Kidney (tissue), 14 donors: ENCODE data around the gene MRM1. TPM values are rescaled to one million over a fixed set of nuclear protein-coding genes. Genes with fewer than 3 reads are reported as not detected.

ENCODE experiments used
- DNase-seq, 5 donors: peaks; one replicate each; pipeline ENCODE4 v3.0.0-alpha.2; 2013 to 2020
- FAIRE-seq: peaks from 2 replicates; lab custom pipeline; 2012; peaks lifted over from hg19 to GRCh38; lab: Jason Lieb, UNC
- H3K27ac ChIP-seq, 2 donors: one replicate each; pipeline ENCODE4 v1.7.0; 2013; ENCODE audit warnings: low read depth in 2 of 2, low read length in 2 of 2, inconsistent platforms in 1 of 2
- H3K27me3 ChIP-seq: one replicate; pipeline ENCODE4 v1.7.1; 2013; ENCODE audit warnings: low read length, inconsistent platforms; ENCODE audit not compliant: control insufficient read depth, insufficient read depth
- H3K36me3 ChIP-seq, 3 donors: one replicate each; pipeline versions ENCODE4 v1.7.0 to v1.7.1; 2013; ENCODE audit warnings: low read length in 3 of 3, control low read depth in 1 of 3, inconsistent platforms in 1 of 3; ENCODE audit not compliant: insufficient read depth in 3 of 3, control insufficient read depth in 2 of 3
- H3K4me1 ChIP-seq, 3 donors: one replicate each; pipeline versions ENCODE4 v1.7.0 to v1.7.1; 2013; ENCODE audit warnings: low read length in 3 of 3, inconsistent platforms in 1 of 3, low read depth in 1 of 3; ENCODE audit not compliant: control insufficient read depth in 2 of 3, insufficient read depth in 2 of 3
- H3K4me3 ChIP-seq, 3 donors: one replicate each; pipeline versions ENCODE4 v1.7.0 to v1.8.1; 2013; ENCODE audit warnings: low read length in 3 of 3, control low read depth in 1 of 3, inconsistent platforms in 1 of 3
- H3K9ac ChIP-seq, 3 donors: one replicate each; pipeline versions ENCODE4 v1.7.0 to v1.7.1; 2013; ENCODE audit warnings: low read length in 3 of 3, control low read depth in 1 of 3, inconsistent platforms in 1 of 3
- H3K9me3 ChIP-seq, 3 donors: one replicate each; pipeline versions ENCODE4 v1.7.0 to v1.7.1; 2013; ENCODE audit warnings: low read length in 3 of 3, control low read depth in 1 of 3, inconsistent platforms in 1 of 3; ENCODE audit not compliant: control insufficient read depth in 2 of 3, insufficient read depth in 1 of 3
- intact Hi-C: fragments of 100-400 bp; cut with DNase I; formaldehyde crosslinking; loops from one replicate; pipeline ENCODE4 v1.11.1; 2022
- polyA plus RNA-seq: library from polyadenylated mRNA; stranded (reverse); fragments of 350-450 nt; fragmentation: Illumina TruSeq; extraction: RNeasy Lipid Tissue Mini Kit (QIAGEN cat#74804); gene quantifications from one replicate; pipeline ENCODE4 v1.2.3, GENCODE V29; 2014; ENCODE audit warnings: low read depth, low replicate concordance; ENCODE audit not compliant: insufficient read depth
- total RNA-seq: library from RNA; stranded (reverse); fragmentation: NEBNext Ultra II Directional; extraction: Animal tissue kit (Norgen Biotek cat#: 25700); gene quantifications from one replicate; pipeline ENCODE4 v1.2.1, GENCODE V29; 2021
- TF ChIP-seq, protein P1 (sequence below): IDR thresholded peaks from 3 replicates; pipeline ENCODE4 v1.5.1; 2012; ENCODE audit warnings: mild to moderate bottlenecking, moderate library complexity, borderline replicate concordance; ENCODE audit not compliant: insufficient read depth; ENCODE audit errors: extremely low read depth
- donor health status: control.
- donor health status: control.
- donor health status: control.
- donor health status: control.
- donor health status: control.
- donor health status: DM: yes; HTN: yes; CAD: no.
- donor health status: Normal renal cell carcinoma (clear cell type).

MRM1 gene
- total and polyA plus RNA-seq, 2 donors from 2014 or later, result 8.3 to 12.4 TPM

- intact Hi-C loops, result no loop called here
- TF ChIP-seq, protein P1, sequence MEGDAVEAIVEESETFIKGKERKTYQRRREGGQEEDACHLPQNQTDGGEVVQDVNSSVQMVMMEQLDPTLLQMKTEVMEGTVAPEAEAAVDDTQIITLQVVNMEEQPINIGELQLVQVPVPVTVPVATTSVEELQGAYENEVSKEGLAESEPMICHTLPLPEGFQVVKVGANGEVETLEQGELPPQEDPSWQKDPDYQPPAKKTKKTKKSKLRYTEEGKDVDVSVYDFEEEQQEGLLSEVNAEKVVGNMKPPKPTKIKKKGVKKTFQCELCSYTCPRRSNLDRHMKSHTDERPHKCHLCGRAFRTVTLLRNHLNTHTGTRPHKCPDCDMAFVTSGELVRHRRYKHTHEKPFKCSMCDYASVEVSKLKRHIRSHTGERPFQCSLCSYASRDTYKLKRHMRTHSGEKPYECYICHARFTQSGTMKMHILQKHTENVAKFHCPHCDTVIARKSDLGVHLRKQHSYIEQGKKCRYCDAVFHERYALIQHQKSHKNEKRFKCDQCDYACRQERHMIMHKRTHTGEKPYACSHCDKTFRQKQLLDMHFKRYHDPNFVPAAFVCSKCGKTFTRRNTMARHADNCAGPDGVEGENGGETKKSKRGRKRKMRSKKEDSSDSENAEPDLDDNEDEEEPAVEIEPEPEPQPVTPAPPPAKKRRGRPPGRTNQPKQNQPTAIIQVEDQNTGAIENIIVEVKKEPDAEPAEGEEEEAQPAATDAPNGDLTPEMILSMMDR, result no peak
- Histone ChIP-seq H3K9ac (no peak overlapping the region), H3K4me3 (no peak overlapping the region), H3K9me3 (no peaks in the 10 kb centered on the region), H3K36me3 (peaks cover 6 to 23% (median 20%) of the 10 kb centered on the region in 3 donors), H3K27me3 (no peaks in the 10 kb centered on the region), H3K4me1 (no peaks in the 10 kb centered on the region), H3K27ac (no peak overlapping the region)
- no peak for DNase-seq
- FAIRE-seq, result no peak
These were observed 26.4 kb upstream of the MRM1 start for GRCh38 chr17:36575028-36575427.

- FAIRE-seq, result no peak
- no peak overlapping the region for H3K9ac ChIP-seq
- H3K27me3 ChIP-seq, result no peaks in the 10 kb centered on the region
- H3K9me3 ChIP-seq, result no peaks in the 10 kb centered on the region
- no peak overlapping the region for H3K4me3 ChIP-seq
- no peaks in the 10 kb centered on the region for H3K4me1 ChIP-seq
- no peak for DNase-seq
- TF ChIP-seq, protein P1, result no peak
- peaks cover 8 to 25% (median 24%) of the 10 kb centered on the region in 3 donors for H3K36me3 ChIP-seq
- intact Hi-C loops, result no loop called here
- H3K27ac ChIP-seq, result no peak overlapping the region
These were observed 24.6 kb upstream of the MRM1 start for GRCh38 chr17:36576793-36577192.

DNA sequence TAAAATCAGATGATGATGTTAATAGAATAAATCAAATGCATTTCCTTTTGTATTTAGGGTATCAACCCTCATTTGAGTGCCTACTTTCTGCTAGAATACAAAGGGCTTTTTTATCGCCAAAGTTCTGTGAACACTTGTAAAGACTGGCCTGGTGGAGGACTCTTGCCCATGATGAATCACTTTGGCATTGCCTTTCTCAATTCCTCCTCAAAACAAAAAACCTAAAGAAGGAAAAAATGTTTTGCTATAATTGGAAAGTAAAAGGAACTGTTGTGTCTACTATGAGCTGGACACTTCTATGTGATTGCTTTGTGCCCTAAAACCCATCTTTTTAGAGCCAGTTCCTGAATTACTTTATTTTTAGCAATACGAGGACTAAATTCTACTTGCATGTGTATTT, 22.7 kb upstream of the MRM1 start:
- H3K36me3 ChIP-seq, result peaks cover 9 to 34% (median 23%) of the 10 kb centered on the region in 3 donors
- intact Hi-C loops, result no loop called here
- no peaks in the 10 kb centered on the region for H3K4me1 ChIP-seq
- H3K9me3 ChIP-seq, result no peaks in the 10 kb centered on the region
- no peak overlapping the region for H3K27ac ChIP-seq
- FAIRE-seq (no peak), DNase-seq (no peak)
- H3K4me3 ChIP-seq, result no peak overlapping the region
- H3K9ac ChIP-seq, result no peak overlapping the region
- TF ChIP-seq, protein P1, result no peak
- H3K27me3 ChIP-seq, result no peaks in the 10 kb centered on the region

- Histone ChIP-seq H3K9ac (no peak overlapping the region), H3K27me3 (no peaks in the 10 kb centered on the region), H3K4me1 (no peaks in the 10 kb centered on the region), H3K27ac (no peak overlapping the region), H3K4me3 (no peak overlapping the region), H3K9me3 (no peaks in the 10 kb centered on the region), H3K36me3 (peaks cover 17 to 62% (median 31%) of the 10 kb centered on the region in 3 donors)
- intact Hi-C loops, result no loop called here
- TF ChIP-seq, protein P1, result no peak
- DNase-seq, result no peak
- FAIRE-seq, result no peak
These were observed 17.6 kb upstream of the MRM1 start for GRCh38 chr17:36583787-36584186.
